GM12878 (cell line): Measurements from ENCODE around the gene FILIP1L.

Experiments
- EP300 ChIP-seq, 2 experiments: fragments of 150-350 bp in 1 of 2; IDR thresholded peaks; 2 replicates each; pipeline ENCODE4 v1.6.1; 2011 to 2012; ENCODE audit warnings: low read depth in 2 of 2, low read length in 2 of 2, borderline replicate concordance in 1 of 2, improper control_type of control experiment in 1 of 2, inconsistent platforms in 1 of 2; ENCODE audit not compliant: control insufficient read depth in 1 of 2
- EZH2 ChIP-seq: IDR thresholded peaks from 2 replicates; pipeline ENCODE4 v1.6.1; 2012; ENCODE audit warnings: low read depth, mild to moderate bottlenecking, control low read depth, inconsistent platforms, low read length, borderline replicate concordance; ENCODE audit not compliant: control insufficient read depth
- RCOR1 ChIP-seq: conservative IDR thresholded peaks from 2 replicates; pipeline ENCODE4 v1.6.1; 2012; ENCODE audit warnings: low read depth, low read length, improper control_type of control experiment
- TBL1XR1 ChIP-seq: IDR thresholded peaks from 2 replicates; pipeline ENCODE4 v1.6.1; 2012; ENCODE audit warnings: low read depth, low read length, improper control_type of control experiment
- TF ChIP-seq, protein P1 (sequence below), 3 experiments: IDR thresholded peaks in 2 of 3; conservative IDR thresholded peaks in 1 of 3; 2 replicates each; pipeline ENCODE4 v1.5.1; 2011; ENCODE audit warnings: low read depth in 3 of 3, low read length in 3 of 3, mild to moderate bottlenecking in 3 of 3, control low read depth in 2 of 3, moderate library complexity in 2 of 3, inconsistent platforms in 1 of 3, mixed read lengths in 1 of 3; ENCODE audit not compliant: control insufficient read depth in 2 of 3, insufficient read depth in 1 of 3; ENCODE audit errors: extremely low read depth in 1 of 3

DNA sequence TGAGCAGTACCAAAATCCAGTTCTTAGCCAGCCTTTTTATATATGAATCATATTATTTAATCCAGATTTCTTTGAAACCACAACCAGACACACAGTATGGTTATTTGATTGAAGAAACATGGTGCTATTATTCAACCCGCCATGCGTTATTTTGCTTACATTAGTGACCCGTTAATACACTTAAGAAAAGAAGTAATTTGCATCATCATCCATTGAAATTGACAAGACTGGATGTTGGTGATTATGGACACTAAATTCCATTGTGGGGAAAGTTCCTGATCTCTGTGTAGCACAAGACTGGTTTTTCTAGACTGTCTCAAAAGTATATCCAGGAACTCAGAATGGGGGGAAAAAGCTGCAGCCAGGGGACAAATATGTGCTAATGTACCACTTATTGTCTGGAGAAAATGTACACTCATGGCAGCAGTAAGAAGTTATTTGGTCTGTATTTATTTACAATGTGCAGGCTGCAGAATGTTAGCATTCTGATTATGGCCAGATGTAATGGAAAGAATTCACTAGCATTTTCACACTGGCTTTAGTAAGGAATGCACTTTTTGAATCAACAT lies 80.3 kb downstream of the FILIP1L start:
- TF ChIP-seq, protein P1, sequence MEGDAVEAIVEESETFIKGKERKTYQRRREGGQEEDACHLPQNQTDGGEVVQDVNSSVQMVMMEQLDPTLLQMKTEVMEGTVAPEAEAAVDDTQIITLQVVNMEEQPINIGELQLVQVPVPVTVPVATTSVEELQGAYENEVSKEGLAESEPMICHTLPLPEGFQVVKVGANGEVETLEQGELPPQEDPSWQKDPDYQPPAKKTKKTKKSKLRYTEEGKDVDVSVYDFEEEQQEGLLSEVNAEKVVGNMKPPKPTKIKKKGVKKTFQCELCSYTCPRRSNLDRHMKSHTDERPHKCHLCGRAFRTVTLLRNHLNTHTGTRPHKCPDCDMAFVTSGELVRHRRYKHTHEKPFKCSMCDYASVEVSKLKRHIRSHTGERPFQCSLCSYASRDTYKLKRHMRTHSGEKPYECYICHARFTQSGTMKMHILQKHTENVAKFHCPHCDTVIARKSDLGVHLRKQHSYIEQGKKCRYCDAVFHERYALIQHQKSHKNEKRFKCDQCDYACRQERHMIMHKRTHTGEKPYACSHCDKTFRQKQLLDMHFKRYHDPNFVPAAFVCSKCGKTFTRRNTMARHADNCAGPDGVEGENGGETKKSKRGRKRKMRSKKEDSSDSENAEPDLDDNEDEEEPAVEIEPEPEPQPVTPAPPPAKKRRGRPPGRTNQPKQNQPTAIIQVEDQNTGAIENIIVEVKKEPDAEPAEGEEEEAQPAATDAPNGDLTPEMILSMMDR (IDR thresholded peaks at IDR 0.05 in 2 of 3, conservative IDR thresholded peaks at IDR 0.05 in 1 of 3; ENCODE audit: control insufficient read depth in 2 of 3, extremely low read depth in 1 of 3, insufficient read depth in 1 of 3, low read depth in 3 of 3, low read length in 3 of 3), result no peak
- no peak for TF ChIP-seq EP300 (IDR thresholded peaks at IDR 0.05; ENCODE audit: borderline replicate concordance in 1 of 2, control insufficient read depth in 1 of 2, low read depth in 2 of 2, low read length in 2 of 2)
- no peak for TF ChIP-seq RCOR1
- TF ChIP-seq EZH2, result no peak
- TF ChIP-seq TBL1XR1, result no peak
